ENCODE results near the gene KBTBD3. TPM values are rescaled to one million over a fixed set of nuclear protein-coding genes. Genes with fewer than 3 reads are reported as not detected.

Gene KBTBD3
- total and polyA plus RNA-seq, 2 of the 4 experiments (the other 2 are of a cell fraction): 1.6 to 1.7 TPM

GRCh38 chr11:106022795-106023275 is 54.3 kb downstream of the KBTBD3 start:
- no peak for ATAC-seq (ENCODE audit: low read depth)
- H3K27me3 ChIP-seq (ENCODE audit: control insufficient read depth, insufficient read depth, low read length): no peaks in the 10 kb centered on the region
- no peaks in the 10 kb centered on the region for H4K20me1 ChIP-seq (ENCODE audit: insufficient read depth, low read length)
- H3K4me3 ChIP-seq (ENCODE audit: insufficient read depth, low read depth, low read length): peak overlapping the region; percentile 58
- H3K23ac ChIP-seq (ENCODE audit: low read depth, low read length): no peak overlapping the region
- peak overlapping the region; percentile 5; the same call in 1 of the 2 replicates for H2AK5ac ChIP-seq (ENCODE audit: low read depth, low read length)
- no peaks in the 10 kb centered on the region for H3K9me1 ChIP-seq (ENCODE audit: insufficient read depth, low read length)
- peak overlapping the region; percentile 35 for H3K27ac ChIP-seq (ENCODE audit: insufficient read depth, low read length)
- in situ Hi-C loops (cut with MboI; ENCODE audit: low sequenced_read_pairs): no loop called here
- peak overlapping the region; percentile 77 for H3K4me2 ChIP-seq (ENCODE audit: low read depth, low read length)
- dilution Hi-C loops (cut with HindIII; ENCODE audit: low sequenced_read_pairs, unreplicated experiment): no loop called here
- H2BK20ac ChIP-seq (ENCODE audit: low read depth, low read length): no peak overlapping the region
- no peaks in the 10 kb centered on the region; the same call in 1 of the 2 replicates for H3K4me1 ChIP-seq (ENCODE audit: control insufficient read depth, insufficient read depth, low read length)
- no peak for TF ChIP-seq RFX5 (IDR thresholded peaks at IDR 0.05; ENCODE audit: low read depth, low read length)
- TF ChIP-seq RCOR1 (IDR thresholded peaks at IDR 0.05; ENCODE audit: insufficient replicate concordance, low read length): no peak
- H3K56ac ChIP-seq (ENCODE audit: extremely low read depth, insufficient read depth, low read length): no peak overlapping the region
- no peak overlapping the region for H3K14ac ChIP-seq (replicated peaks; ENCODE audit: low read depth, low read length)
- no peaks in the 10 kb centered on the region for H3K9me3 ChIP-seq (ENCODE audit: control insufficient read depth, insufficient read depth, low read length)
- H3K79me1 ChIP-seq (ENCODE audit: low read depth in 1 of 2, low read length in 2 of 2): peaks cover 10 to 26% of the 10 kb centered on the region in 2 experiments
- ChIA-PET POLR2A (ENCODE audit: unreplicated experiment) (no interaction called here), CTCF (interaction anchor here (0.6 to 0.7 kb wide), 2 partner anchors 54 to 82 kb away, joined by 3 read pairs; partner anchors contain the start of genes AASDHPPT and KBTBD3)
- peak overlapping the region; percentile 91 for H3K4ac ChIP-seq (ENCODE audit: low read depth, low read length)
- WGBS, 2 experiments (ENCODE audit: extremely low coverage in 2 of 2, insufficient read length in 1 of 2): 87 to 100% methylated on average over 2 to 5 of the region's 7 CpGs
- 0 out of 3 replicates have a peak overlapping the region, but pooled peaks have one; percentile 86 for H2BK15ac ChIP-seq (ENCODE audit: low read depth, low read length)
- no peak for DNase-seq
- H2AK9ac ChIP-seq (replicated peaks; ENCODE audit: low read depth, low read length, poor library complexity): peak overlapping the region; percentile 84
- no peaks in the 10 kb centered on the region for H3K36me3 ChIP-seq (ENCODE audit: control insufficient read depth, insufficient read depth, low read length)
- H3K18ac ChIP-seq (ENCODE audit: low read depth, low read length): no peak overlapping the region
- no TSS peak for BruUV-seq (replicated peaks)
- peak overlapping the region; percentile 23 for H2BK5ac ChIP-seq (ENCODE audit: low read depth, low read length, poor library complexity, severe bottlenecking)
- intact Hi-C loops (cut with micrococcal nuclease): loop anchor here (2.0 kb wide), 1 partner anchor 54 kb away; the partner anchor contains the start of genes AASDHPPT and KBTBD3
- H4K8ac ChIP-seq (ENCODE audit: low read depth in 2 of 2, low read length in 2 of 2): peak overlapping the region; percentile 96 to 100
- H2AFZ ChIP-seq (replicated peaks; ENCODE audit: low read length, poor library complexity): peak overlapping the region; percentile 99
- peak overlapping the region; percentile 97 for H4K5ac ChIP-seq (ENCODE audit: low read depth, low read length)
- peak overlapping the region; percentile 93 for H4K91ac ChIP-seq (ENCODE audit: insufficient read depth, low read depth, low read length)
- peak overlapping the region; percentile 11; the same call in 1 of the 2 replicates for H3K9ac ChIP-seq (ENCODE audit: low read depth, low read length)
- no peak overlapping the region for H2BK120ac ChIP-seq (ENCODE audit: low read depth, low read length)

All from IMR-90 (cell line).